MM.1S (cell line): ENCODE data around the gene TRIM41.
A peak's percentile ranks its signal among the peaks of the same experiment; 100 is the strongest.

Experiments
- DNase-seq: peaks from one replicate; pipeline ENCODE4 v3.0.0-alpha.2; 2015
- H2AFZ ChIP-seq: fragments of 300-600 bp; sonication (generic); 2 replicates; pipeline ENCODE4 v1.6.0; 2016; ENCODE audit warnings: antibody characterized with exemption, low read length
- H3F3A ChIP-seq: fragments of 300-600 bp; sonication (generic); 2 replicates; pipeline ENCODE4 v1.6.1; 2016; ENCODE audit warnings: mild to moderate bottlenecking, antibody characterized with exemption, low read length, moderate library complexity, mixed read lengths; ENCODE audit not compliant: insufficient read depth
- H3K27ac ChIP-seq: fragments of 300-600 bp; sonication (generic); 2 replicates; pipeline ENCODE4 v1.5.1; 2016; ENCODE audit warnings: mild to moderate bottlenecking, low read length
- H3K27me3 ChIP-seq: fragments of 300-600 bp; sonication (generic); replicated peaks from 2 replicates; pipeline ENCODE4 v1.6.0; 2016; ENCODE audit warnings: low read length; ENCODE audit not compliant: insufficient read depth
- H3K36me3 ChIP-seq: fragments of 300-600 bp; sonication (generic); replicated peaks from 2 replicates; pipeline ENCODE4 v1.6.1; 2016; ENCODE audit warnings: mild to moderate bottlenecking, low read length, mixed read lengths; ENCODE audit not compliant: insufficient read depth
- H3K4me1 ChIP-seq: fragments of 300-600 bp; sonication (generic); 2 replicates; pipeline ENCODE4 v1.6.1; 2016; ENCODE audit warnings: low read length, mixed read lengths
- H3K4me2 ChIP-seq: fragments of 300-600 bp; sonication (generic); 2 replicates; pipeline ENCODE4 v1.6.0; 2016; ENCODE audit warnings: low read depth, low read length
- H3K4me3 ChIP-seq: fragments of 300-600 bp; sonication (generic); 2 replicates; pipeline ENCODE4 v1.5.1; 2016; ENCODE audit warnings: low read length, mixed read lengths
- H3K79me2 ChIP-seq: fragments of 300-600 bp; sonication (generic); 2 replicates; pipeline ENCODE4 v1.6.1; 2016; ENCODE audit warnings: mixed run types, low read length, mixed read lengths
- H3K9ac ChIP-seq: fragments of 300-600 bp; sonication (generic); 2 replicates; pipeline ENCODE4 v1.6.1; 2016; ENCODE audit warnings: low read length, mixed read lengths
- H3K9me2 ChIP-seq: fragments of 300-600 bp; sonication (generic); replicated peaks from 2 replicates; pipeline ENCODE4 v1.6.1; 2016; ENCODE audit warnings: mild to moderate bottlenecking, low read length, mixed read lengths; ENCODE audit not compliant: insufficient read depth
- H3K9me3 ChIP-seq: fragments of 300-600 bp; sonication (generic); replicated peaks from 2 replicates; pipeline ENCODE4 v1.6.1; 2016; ENCODE audit warnings: mild to moderate bottlenecking, low read length, mixed read lengths; ENCODE audit not compliant: insufficient read depth
- H4K20me1 ChIP-seq: fragments of 300-600 bp; sonication (generic); 2 replicates; pipeline ENCODE4 v1.6.1; 2016; ENCODE audit warnings: mild to moderate bottlenecking, low read length, moderate library complexity, mixed read lengths; ENCODE audit not compliant: insufficient read depth
- EZH2 ChIP-seq: fragments of 300-600 bp; sonication (generic); optimal IDR thresholded peaks from 2 replicates; pipeline ENCODE3; 2017; ENCODE audit warnings: low read depth, mild to moderate bottlenecking, antibody characterized with exemption, low read length, mixed read lengths
- EZH2phosphoT487 ChIP-seq: fragments of 300-600 bp; sonication (generic); IDR thresholded peaks from 2 replicates; pipeline ENCODE4 v1.6.1; 2018; ENCODE audit warnings: antibody characterized with exemption, low read length
- TF ChIP-seq, protein P1 (sequence below): fragments of 300-600 bp; sonication (generic); IDR thresholded peaks from 2 replicates; pipeline ENCODE4 v1.5.1; 2016; ENCODE audit warnings: antibody characterized with exemption, low read length, mixed read lengths

The TRIM41 gene

GRCh38 chr5:181219262-181220177 is 3.6 kb upstream of the TRIM41 start:
- H3K4me3 ChIP-seq, result no peak overlapping the region
- peak; percentile 2 for DNase-seq
- no peak overlapping the region for H3K9ac ChIP-seq
- H4K20me1 ChIP-seq, result no peaks in the 10 kb centered on the region
- H3F3A ChIP-seq, result peaks cover 66% of the 10 kb centered on the region
- peaks cover 10% of the 10 kb centered on the region for H3K79me2 ChIP-seq
- H3K27ac ChIP-seq, result no peak overlapping the region
- H3K4me1 ChIP-seq, result peaks cover 19% of the 10 kb centered on the region
- H3K9me3 ChIP-seq, result no peaks in the 10 kb centered on the region
- H3K9me2 ChIP-seq, result no peaks in the 10 kb centered on the region
- TF ChIP-seq EZH2phosphoT487 (no peak), EZH2 (no peak)
- TF ChIP-seq, protein P1, sequence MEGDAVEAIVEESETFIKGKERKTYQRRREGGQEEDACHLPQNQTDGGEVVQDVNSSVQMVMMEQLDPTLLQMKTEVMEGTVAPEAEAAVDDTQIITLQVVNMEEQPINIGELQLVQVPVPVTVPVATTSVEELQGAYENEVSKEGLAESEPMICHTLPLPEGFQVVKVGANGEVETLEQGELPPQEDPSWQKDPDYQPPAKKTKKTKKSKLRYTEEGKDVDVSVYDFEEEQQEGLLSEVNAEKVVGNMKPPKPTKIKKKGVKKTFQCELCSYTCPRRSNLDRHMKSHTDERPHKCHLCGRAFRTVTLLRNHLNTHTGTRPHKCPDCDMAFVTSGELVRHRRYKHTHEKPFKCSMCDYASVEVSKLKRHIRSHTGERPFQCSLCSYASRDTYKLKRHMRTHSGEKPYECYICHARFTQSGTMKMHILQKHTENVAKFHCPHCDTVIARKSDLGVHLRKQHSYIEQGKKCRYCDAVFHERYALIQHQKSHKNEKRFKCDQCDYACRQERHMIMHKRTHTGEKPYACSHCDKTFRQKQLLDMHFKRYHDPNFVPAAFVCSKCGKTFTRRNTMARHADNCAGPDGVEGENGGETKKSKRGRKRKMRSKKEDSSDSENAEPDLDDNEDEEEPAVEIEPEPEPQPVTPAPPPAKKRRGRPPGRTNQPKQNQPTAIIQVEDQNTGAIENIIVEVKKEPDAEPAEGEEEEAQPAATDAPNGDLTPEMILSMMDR, result no peak
- H3K4me2 ChIP-seq, result no peak overlapping the region
- no peak overlapping the region for H2AFZ ChIP-seq
- no peaks in the 10 kb centered on the region for H3K36me3 ChIP-seq
- no peaks in the 10 kb centered on the region for H3K27me3 ChIP-seq

- Histone ChIP-seq H3K4me2 (no peak overlapping the region), H3K79me2 (peaks cover 15% of the 10 kb centered on the region), H3K9me3 (no peaks in the 10 kb centered on the region), H3F3A (peaks cover 66% of the 10 kb centered on the region), H3K9me2 (no peaks in the 10 kb centered on the region), H3K36me3 (no peaks in the 10 kb centered on the region), H3K27ac (no peak overlapping the region), H3K9ac (no peak overlapping the region), H2AFZ (no peak overlapping the region), H3K4me1 (peaks cover 22% of the 10 kb centered on the region), H4K20me1 (no peaks in the 10 kb centered on the region), H3K27me3 (no peaks in the 10 kb centered on the region), H3K4me3 (no peak overlapping the region)
- peak; percentile 4 for DNase-seq
- TF ChIP-seq EZH2phosphoT487 (no peak), EZH2 (no peak)
- TF ChIP-seq, protein P1, result no peak
Observed at GRCh38 chr5:181220178-181220515, 2.9 kb upstream of the TRIM41 start.

GRCh38 chr5:181221105-181221791 is 1.8 kb upstream of the TRIM41 start:
- H2AFZ ChIP-seq, result 0 out of 2 replicates have a peak overlapping the region, but pooled peaks have one; percentile 17
- DNase-seq, result peak; percentile 21
- peak overlapping the region; percentile 90 for H3K4me3 ChIP-seq

More at GRCh38 chr5:181221105-181221791, 1.8 kb upstream of the TRIM41 start:
- no peaks in the 10 kb centered on the region for H3K27me3 ChIP-seq
- no peaks in the 10 kb centered on the region for H3K9me2 ChIP-seq
- no peak for TF ChIP-seq EZH2phosphoT487
- TF ChIP-seq, protein P1, result no peak
- no peak for TF ChIP-seq EZH2
- H3K4me1 ChIP-seq, result peaks cover 24% of the 10 kb centered on the region
- peak overlapping the region; percentile 84; the same call in 1 of the 2 replicates for H3K9ac ChIP-seq
- peak overlapping the region; percentile 98 for H3K4me2 ChIP-seq
- no peaks in the 10 kb centered on the region for H3K9me3 ChIP-seq
- H3K36me3 ChIP-seq, result no peaks in the 10 kb centered on the region
- peaks cover 16% of the 10 kb centered on the region for H3K79me2 ChIP-seq
- peak overlapping the region; percentile 97 for H3K27ac ChIP-seq
- no peaks in the 10 kb centered on the region for H4K20me1 ChIP-seq
- peaks cover 66% of the 10 kb centered on the region for H3F3A ChIP-seq
